GM23248 (cell line): ENCODE data around the gene SIX5. TPM values are rescaled to one million over a fixed set of nuclear protein-coding genes. Genes with fewer than 3 reads are reported as not detected.

Experiments
- DNase-seq: peaks from one replicate; pipeline ENCODE4 v3.0.0-alpha.2; 2015
- H2AFZ ChIP-seq: fragments of 200-600 bp; sonication (generic); 2 replicates; pipeline ENCODE4 v1.6.1; 2016; ENCODE audit warnings: antibody characterized with exemption
- H3F3A ChIP-seq: fragments of 200-600 bp; sonication (generic); 2 replicates; pipeline ENCODE4 v1.6.1; 2016; ENCODE audit warnings: mild to moderate bottlenecking, antibody characterized with exemption, mixed run types; ENCODE audit not compliant: insufficient read depth
- H3K27ac ChIP-seq: fragments of 200-600 bp; sonication (generic); 2 replicates; pipeline ENCODE4 v1.5.1; 2016; ENCODE audit warnings: mild to moderate bottlenecking
- H3K27me3 ChIP-seq: fragments of 200-600 bp; sonication (generic); replicated peaks from 2 replicates; pipeline ENCODE4 v1.6.1; 2016; ENCODE audit warnings: mild to moderate bottlenecking; ENCODE audit not compliant: insufficient read depth
- H3K36me3 ChIP-seq: fragments of 200-600 bp; sonication (generic); 2 replicates; pipeline ENCODE4 v1.6.1; 2016; ENCODE audit warnings: low read depth, mild to moderate bottlenecking
- H3K4me1 ChIP-seq: fragments of 200-600 bp; sonication (generic); 2 replicates; pipeline ENCODE4 v1.6.1; 2016; ENCODE audit warnings: mild to moderate bottlenecking; ENCODE audit not compliant: insufficient read depth
- H3K4me2 ChIP-seq: fragments of 200-600 bp; sonication (generic); one replicate; pipeline ENCODE4 v1.6.1; 2016; ENCODE audit warnings: mild to moderate bottlenecking; ENCODE audit not compliant: unreplicated experiment
- H3K4me3 ChIP-seq: fragments of 200-600 bp; sonication (generic); 2 replicates; pipeline ENCODE4 v1.5.1; 2016; ENCODE audit warnings: mild to moderate bottlenecking
- H3K79me2 ChIP-seq: fragments of 200-600 bp; sonication (generic); 2 replicates; pipeline ENCODE4 v1.6.1; 2016; ENCODE audit warnings: mild to moderate bottlenecking; ENCODE audit not compliant: insufficient read depth
- H3K9ac ChIP-seq: fragments of 200-600 bp; sonication (generic); 2 replicates; pipeline ENCODE4 v1.6.1; 2016; ENCODE audit warnings: mild to moderate bottlenecking
- H3K9me2 ChIP-seq: fragments of 200-600 bp; sonication (generic); 2 replicates; pipeline ENCODE4 v1.6.1; 2016; ENCODE audit warnings: mixed run types, mild to moderate bottlenecking, moderate library complexity; ENCODE audit not compliant: insufficient read depth
- H3K9me3 ChIP-seq: fragments of 200-600 bp; sonication (generic); one replicate; pipeline ENCODE4 v1.6.1; 2017; ENCODE audit warnings: low read depth
- H4K20me1 ChIP-seq: fragments of 200-600 bp; sonication (generic); 2 replicates; pipeline ENCODE4 v1.6.0; 2016; ENCODE audit not compliant: insufficient read depth
- EZH2 ChIP-seq: fragments of 200-600 bp; sonication (generic); IDR thresholded peaks from 2 replicates; pipeline ENCODE4 v1.6.1; 2018; ENCODE audit warnings: antibody characterized with exemption, mild to moderate bottlenecking; ENCODE audit not compliant: insufficient read depth, poor library complexity, severe bottlenecking
- EZH2phosphoT487 ChIP-seq: fragments of 200-600 bp; sonication (generic); IDR thresholded peaks from 2 replicates; pipeline ENCODE4 v1.6.1; 2018; ENCODE audit warnings: antibody characterized with exemption, moderate library complexity, mild to moderate bottlenecking, low read depth; ENCODE audit not compliant: insufficient read depth
- WGBS, 2 experiments: methylation state at CpG; one replicate each; pipeline ENCODE4 v1.1.6; 2015 to 2017; ENCODE audit warnings: low lambda C conversion rate in 2 of 2, low coverage in 1 of 2; ENCODE audit errors: missing lambda C conversion rate in 2 of 2; 5-methylcytosine and 5-hydroxymethylcytosine counted together
- in situ Hi-C: fragments of 300-500 bp; cut with MboI; formaldehyde crosslinking; loops from 2 replicates; pipeline ENCODE4 v1.15.0; 2020
- polyA plus RNA-seq: library from polyadenylated mRNA; unstranded; fragments of >200 nt; fragmentation: Nextera tagmentation; extraction: Ambion mirVana; gene quantifications from 2 replicates; pipeline ENCODE4 v1.2.1, GENCODE V29; 2016
- total RNA-seq: library from RNA; depleted of rRNA; stranded (reverse); fragments of >200 nt; shearing (Covaris generic); gene quantifications from 2 replicates; pipeline ENCODE4 v1.2.3, GENCODE V29; 2014

The SIX5 gene
- total and polyA plus RNA-seq, 2 experiments from 2014 or later: 6.1 to 16.8 TPM

DNA sequence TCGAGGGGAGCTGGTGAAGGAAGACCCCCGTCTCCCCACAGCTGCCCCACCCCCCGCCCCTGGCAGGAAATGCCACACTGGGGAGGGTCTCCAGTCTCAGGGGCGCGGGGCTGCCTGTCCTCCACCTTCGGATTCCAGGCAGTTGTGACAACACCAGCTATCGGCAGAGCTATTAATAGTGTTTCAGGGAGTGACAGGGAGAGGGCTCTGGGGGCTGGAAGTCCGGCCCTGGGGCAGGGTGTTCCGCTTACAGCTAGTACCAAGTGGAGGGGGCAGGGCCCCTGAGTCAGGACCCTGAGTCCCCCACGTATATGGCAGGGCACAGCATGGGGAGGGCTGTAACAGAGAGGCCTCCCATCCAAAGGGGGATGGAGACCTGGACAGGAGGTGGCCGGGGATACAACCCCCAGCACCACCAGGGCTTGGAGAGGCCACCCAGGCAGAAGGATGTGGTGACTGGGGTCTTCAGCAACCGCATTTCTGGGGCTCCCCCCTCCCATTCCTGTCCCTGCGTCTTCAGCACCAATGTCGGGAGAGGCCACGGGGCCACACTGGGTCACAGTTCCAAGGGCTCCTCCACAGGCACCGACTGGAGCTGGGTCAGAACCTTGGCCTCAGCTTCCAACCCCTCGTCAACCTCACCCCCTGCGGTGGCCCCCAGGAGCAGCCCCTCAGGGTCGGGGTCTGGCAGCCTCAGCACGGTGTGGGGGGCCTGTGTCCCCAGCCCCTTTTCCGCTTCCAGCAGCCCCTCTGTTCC, 3.9 kb downstream of the SIX5 start:
- TF ChIP-seq EZH2: no peak
- no peak for TF ChIP-seq EZH2phosphoT487
- no peak overlapping the region for H3K9ac ChIP-seq
- no peak overlapping the region for H3K27ac ChIP-seq
- H4K20me1 ChIP-seq: no peaks in the 10 kb centered on the region
- no peaks in the 10 kb centered on the region for H3K27me3 ChIP-seq
- H3K9me3 ChIP-seq: no peaks in the 10 kb centered on the region
- DNase-seq: no peak
- H3K9me2 ChIP-seq: no peaks in the 10 kb centered on the region
- WGBS, 2 experiments: 63 to 66% methylated on average over 19 to 21 of the region's 21 CpGs
- no peak overlapping the region for H3K4me3 ChIP-seq
- H2AFZ ChIP-seq: no peak overlapping the region
- in situ Hi-C loops: no loop called here
- no peak overlapping the region for H3K4me2 ChIP-seq
- peaks cover 18% of the 10 kb centered on the region; the same call in 1 of the 2 replicates for H3K79me2 ChIP-seq
- H3K36me3 ChIP-seq: no peaks in the 10 kb centered on the region
- H3K4me1 ChIP-seq: peaks cover 5% of the 10 kb centered on the region; the same call in 1 of the 2 replicates
- peaks cover 5% of the 10 kb centered on the region; the same call in 1 of the 2 replicates for H3F3A ChIP-seq

DNA sequence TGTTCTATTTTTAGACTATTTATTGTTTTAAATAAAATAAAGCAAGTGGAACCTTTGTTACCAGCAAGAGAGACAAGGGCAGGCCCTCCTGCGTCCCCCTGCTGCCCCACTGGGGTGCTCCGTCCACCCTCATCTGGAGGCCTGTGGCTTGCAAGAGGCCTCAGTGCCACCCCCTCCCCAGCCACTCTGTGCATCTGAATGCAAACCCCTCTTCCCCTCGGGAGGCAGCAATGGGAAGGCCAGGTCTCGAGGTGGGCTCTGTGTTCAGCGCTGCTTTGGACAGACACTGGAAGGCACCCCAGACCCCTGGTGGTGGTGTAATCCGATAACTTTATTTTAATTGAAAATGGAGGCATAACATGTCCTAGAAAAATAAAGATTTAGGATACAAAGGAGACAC, 4.6 kb downstream of the SIX5 start:
- H3K9ac ChIP-seq: no peak overlapping the region
- DNase-seq: no peak
- TF ChIP-seq EZH2phosphoT487 (no peak), EZH2 (no peak)
- H3K36me3 ChIP-seq: no peaks in the 10 kb centered on the region
- H3K4me1 ChIP-seq: peaks cover 5% of the 10 kb centered on the region; the same call in 1 of the 2 replicates
- WGBS, 2 experiments: 79 to 84% methylated on average over 6 of the region's 6 CpGs
- no peaks in the 10 kb centered on the region for H3F3A ChIP-seq
- no peak overlapping the region for H2AFZ ChIP-seq
- in situ Hi-C loops: no loop called here
- H3K4me2 ChIP-seq: no peak overlapping the region
- no peaks in the 10 kb centered on the region for H3K9me2 ChIP-seq
- H3K27me3 ChIP-seq: no peaks in the 10 kb centered on the region
- no peaks in the 10 kb centered on the region for H4K20me1 ChIP-seq
- H3K79me2 ChIP-seq: peaks cover 18% of the 10 kb centered on the region; the same call in 1 of the 2 replicates
- H3K9me3 ChIP-seq: no peaks in the 10 kb centered on the region
- H3K27ac ChIP-seq: no peak overlapping the region
- no peak overlapping the region for H3K4me3 ChIP-seq

- in situ Hi-C loops: no loop called here
- H3K4me1 ChIP-seq: peaks cover 5% of the 10 kb centered on the region; the same call in 1 of the 2 replicates
- no peaks in the 10 kb centered on the region for H3K9me3 ChIP-seq
- H3K9ac ChIP-seq: no peak overlapping the region
- no peaks in the 10 kb centered on the region for H3K27me3 ChIP-seq
- 24 to 28% methylated on average over 26 of the region's 27 CpGs for WGBS, 2 experiments
- no peak for TF ChIP-seq EZH2
- H3K4me3 ChIP-seq: no peak overlapping the region
- no peaks in the 10 kb centered on the region for H3F3A ChIP-seq
- no peaks in the 10 kb centered on the region for H4K20me1 ChIP-seq
- H2AFZ ChIP-seq: no peak overlapping the region
- H3K9me2 ChIP-seq: no peaks in the 10 kb centered on the region
- H3K4me2 ChIP-seq: no peak overlapping the region
- no peak overlapping the region for H3K27ac ChIP-seq
- H3K79me2 ChIP-seq: peaks cover 18% of the 10 kb centered on the region; the same call in 1 of the 2 replicates
- H3K36me3 ChIP-seq: no peaks in the 10 kb centered on the region
- no peak for DNase-seq
These were observed 5.3 kb downstream of the SIX5 start for GRCh38 chr19:45763691-45764294.

DNA sequence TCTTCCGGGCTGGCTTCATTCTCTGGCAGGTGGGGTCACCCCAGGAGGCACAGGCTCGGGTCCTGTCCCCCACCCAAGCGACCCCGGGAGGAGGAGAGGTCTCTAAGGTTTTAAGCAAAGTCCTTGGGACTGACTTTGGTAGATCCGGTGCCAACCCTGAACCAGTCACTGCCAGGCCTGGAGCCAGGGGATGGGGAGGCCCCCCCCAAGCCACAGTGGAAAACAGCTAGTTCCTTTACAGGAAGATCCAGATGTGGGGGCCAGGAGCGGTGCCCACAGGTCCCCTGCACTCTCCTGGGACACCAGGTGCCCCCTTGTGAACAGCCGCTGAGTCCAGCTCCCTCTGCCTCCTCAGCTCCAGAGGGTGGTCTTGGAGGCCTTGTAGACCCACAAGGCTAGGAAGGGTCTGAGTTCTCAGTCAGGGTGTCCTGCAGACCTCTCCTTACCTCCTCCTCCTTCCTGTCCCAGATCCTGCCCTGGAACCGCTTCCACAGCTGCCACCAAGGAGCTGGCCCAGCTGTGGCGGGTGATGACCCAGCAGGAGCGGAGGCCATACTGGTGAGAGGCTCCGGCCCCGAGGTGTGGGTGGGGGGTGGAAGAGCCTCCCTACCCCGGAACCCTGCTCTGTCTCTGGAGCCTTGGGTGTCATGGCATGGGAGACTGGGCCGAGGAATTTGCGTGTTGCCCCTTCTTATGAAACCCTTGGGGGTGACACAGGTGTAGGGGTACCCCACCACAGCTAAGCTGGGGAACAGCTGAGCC, 6.0 kb downstream of the SIX5 start:
- TF ChIP-seq EZH2: no peak
- no peak for TF ChIP-seq EZH2phosphoT487
- no peaks in the 10 kb centered on the region for H3F3A ChIP-seq
- no peaks in the 10 kb centered on the region for H3K27me3 ChIP-seq
- no peak overlapping the region for H3K9ac ChIP-seq
- no peak overlapping the region for H3K4me2 ChIP-seq
- H3K79me2 ChIP-seq: peaks cover 18% of the 10 kb centered on the region; the same call in 1 of the 2 replicates
- WGBS, 2 experiments: 83 to 84% methylated on average over 15 of the region's 15 CpGs
- H3K9me2 ChIP-seq: no peaks in the 10 kb centered on the region
- no peak overlapping the region for H3K4me3 ChIP-seq
- in situ Hi-C loops: no loop called here
- no peaks in the 10 kb centered on the region for H3K36me3 ChIP-seq
- H3K4me1 ChIP-seq: peaks cover 5% of the 10 kb centered on the region; the same call in 1 of the 2 replicates
- H2AFZ ChIP-seq: no peak overlapping the region
- no peak overlapping the region for H3K27ac ChIP-seq
- H4K20me1 ChIP-seq: no peaks in the 10 kb centered on the region
- no peak for DNase-seq
- no peaks in the 10 kb centered on the region for H3K9me3 ChIP-seq
